Neural progenitor cell (in vitro differentiated cells): Measurements from ENCODE around the gene COPS8. TPM values are rescaled to one million over a fixed set of nuclear protein-coding genes. Genes with fewer than 3 reads are reported as not detected.

Experiments
- DNase-seq: peaks from one replicate; pipeline ENCODE4 v3.0.0-alpha.2; 2016; ENCODE audit warnings: low spot score
- H2AFZ ChIP-seq: fragments of 200-600 bp; sonication (generic); replicated peaks from 2 replicates; pipeline ENCODE4 v1.6.1; 2016; ENCODE audit warnings: antibody characterized with exemption
- H3F3A ChIP-seq: fragments of 200-600 bp; sonication (generic); 2 replicates; pipeline ENCODE4 v1.6.1; 2016; ENCODE audit warnings: antibody characterized with exemption, low read depth
- H3K27ac ChIP-seq: fragments of 200-600 bp; sonication (generic); 2 replicates; pipeline ENCODE4 v1.5.1; 2016; ENCODE audit warnings: mild to moderate bottlenecking
- H3K27me3 ChIP-seq: fragments of 200-600 bp; sonication (generic); 2 replicates; pipeline ENCODE4 v1.6.1; 2016; ENCODE audit warnings: mild to moderate bottlenecking, moderate library complexity
- H3K36me3 ChIP-seq: fragments of 200-600 bp; sonication (generic); 2 replicates; pipeline ENCODE4 v1.5.1; 2016
- H3K4me1 ChIP-seq: fragments of 200-600 bp; sonication (generic); 2 replicates; pipeline ENCODE4 v1.6.1; 2016; ENCODE audit warnings: mixed run types
- H3K4me2 ChIP-seq: fragments of 200-600 bp; sonication (generic); 2 replicates; pipeline ENCODE4 v1.6.1; 2016
- H3K4me3 ChIP-seq: fragments of 200-600 bp; sonication (generic); 2 replicates; pipeline ENCODE4 v1.5.1; 2016
- H3K79me2 ChIP-seq: fragments of 200-600 bp; sonication (generic); 2 replicates; pipeline ENCODE4 v1.6.1; 2016; ENCODE audit warnings: low read depth
- H3K9ac ChIP-seq: fragments of 200-600 bp; sonication (generic); 2 replicates; pipeline ENCODE4 v1.6.1; 2016
- H3K9me3 ChIP-seq: fragments of 200-600 bp; sonication (generic); 2 replicates; pipeline ENCODE4 v1.5.1; 2016; ENCODE audit warnings: low read depth
- H4K20me1 ChIP-seq: fragments of 200-600 bp; sonication (generic); 2 replicates; pipeline ENCODE4 v1.6.1; 2016; ENCODE audit warnings: low read depth
- H3K27ac Mint-ChIP-seq: 3 replicates; pipeline ENCODE4 v1.8.0; 2021; ENCODE audit warnings: mixed read lengths
- H3K27me3 Mint-ChIP-seq: 2 replicates; pipeline ENCODE4 v1.8.0; 2022; ENCODE audit warnings: low read depth, mild to moderate bottlenecking, inconsistent platforms, moderate library complexity, mixed read lengths; ENCODE audit not compliant: insufficient read depth
- H3K36me3 Mint-ChIP-seq: 3 replicates; pipeline ENCODE4 v1.8.0; 2021; ENCODE audit warnings: mixed read lengths
- H3K4me1 Mint-ChIP-seq: 3 replicates; pipeline ENCODE4 v1.8.0; 2021; ENCODE audit warnings: mixed read lengths
- H3K4me3 Mint-ChIP-seq: 3 replicates; pipeline ENCODE4 v1.8.0; 2021; ENCODE audit warnings: mild to moderate bottlenecking, moderate library complexity, mixed read lengths
- H3K9me3 Mint-ChIP-seq: 3 replicates; pipeline ENCODE4 v1.8.0; 2020; ENCODE audit warnings: mixed read lengths
- EZH2 ChIP-seq: fragments of 200-600 bp; sonication (generic); IDR thresholded peaks from 2 replicates; pipeline ENCODE4 v1.6.1; 2017; ENCODE audit warnings: antibody characterized with exemption, mild to moderate bottlenecking, moderate library complexity
- EZH2phosphoT487 ChIP-seq: fragments of 200-600 bp; sonication (generic); IDR thresholded peaks from 2 replicates; pipeline ENCODE4 v1.6.1; 2017; ENCODE audit warnings: antibody characterized with exemption
- total RNA-seq: library from RNA; depleted of rRNA; stranded (reverse); fragments of >200 nt; gene quantifications from 2 replicates; pipeline ENCODE4 v1.2.3, GENCODE V29; 2015; ENCODE audit warnings: low replicate concordance
- TF ChIP-seq, protein P1 (sequence below): fragments of 200-600 bp; sonication (generic); IDR thresholded peaks from 2 replicates; pipeline ENCODE4 v1.5.1; 2017; ENCODE audit warnings: antibody characterized with exemption, mild to moderate bottlenecking

Gene COPS8
- 196 and 267 TPM in 2 replicates for total RNA-seq

DNA sequence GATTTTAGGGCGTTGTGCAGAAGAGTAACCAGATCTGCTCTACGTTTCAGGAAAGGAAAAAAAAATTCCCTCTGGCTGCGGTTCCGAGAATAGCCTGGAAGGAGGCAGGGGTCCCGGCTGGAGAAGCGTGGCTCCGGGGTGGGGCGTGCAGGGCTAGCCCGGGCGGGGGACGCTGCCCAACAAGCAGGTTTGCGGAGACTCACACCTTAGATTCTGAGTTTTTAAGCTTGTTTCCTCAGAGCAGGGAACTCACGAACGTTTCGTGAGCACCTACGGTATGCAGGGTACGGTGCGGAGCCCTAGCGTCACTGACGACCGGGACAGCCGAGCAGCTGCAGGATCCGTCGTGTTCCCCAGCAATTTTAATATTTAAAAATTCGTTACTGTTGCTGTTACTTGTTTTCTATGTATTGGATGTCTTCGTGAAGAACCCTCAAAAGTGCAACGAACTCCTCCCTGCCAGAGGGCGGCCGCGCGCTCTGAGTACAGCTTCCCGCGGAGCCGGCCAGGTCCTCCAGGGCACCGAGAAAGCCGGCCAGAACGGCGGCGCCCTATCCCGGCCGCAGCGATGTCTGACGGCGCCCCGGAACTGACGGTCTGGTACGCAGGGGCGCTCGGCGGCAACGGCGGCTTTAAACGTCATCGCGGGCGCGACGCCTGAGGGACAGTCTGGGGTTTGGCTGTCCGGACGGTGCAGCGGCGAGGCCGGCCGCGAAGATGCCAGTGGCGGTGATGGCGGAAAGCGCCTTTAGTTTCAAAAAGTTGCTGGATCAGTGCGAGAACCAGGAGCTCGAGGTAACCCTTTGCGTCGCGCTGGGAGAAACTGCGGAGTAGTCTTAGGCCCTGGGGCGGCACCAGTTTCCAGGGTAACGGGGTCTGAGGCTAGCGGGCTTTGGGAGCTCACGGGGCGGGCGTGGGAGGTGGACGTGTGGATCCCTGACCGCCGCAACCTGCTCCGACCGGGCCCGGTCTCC, at the start of gene COPS8:
Gene COPS8 (plus strand): TSS at position 642 of the 974 bp plus-strand sequence. CDS start 76 bp downstream, at position 718.
- Mint-ChIP-seq H3K36me3 (peaks cover 2% of the 10 kb centered on the region), H3K9me3 (peaks cover 2% of the 10 kb centered on the region), H3K27me3 (peaks cover 2% of the 10 kb centered on the region), H3K27ac (peak within 1 kb of the TSS; percentile 97), H3K4me3 (peak within 1 kb of the TSS; percentile 99), H3K4me1 (peaks cover 17% of the 10 kb centered on the region)
- H3K9ac ChIP-seq = peak within 1 kb of the TSS; percentile 86
- DNase-seq = peak; percentile 97
- H3K36me3 ChIP-seq = no peaks in the 10 kb centered on the region
- no peaks in the 10 kb centered on the region for H3K9me3 ChIP-seq
- H3K4me3 ChIP-seq = peak within 1 kb of the TSS; percentile 82
- H3K27me3 ChIP-seq = no peaks in the 10 kb centered on the region
- peak within 1 kb of the TSS; percentile 97 for H2AFZ ChIP-seq
- H3K4me2 ChIP-seq = peak within 1 kb of the TSS; percentile 87
- TF ChIP-seq EZH2phosphoT487 (no peak), EZH2 (no peak)
- TF ChIP-seq, protein P1, sequence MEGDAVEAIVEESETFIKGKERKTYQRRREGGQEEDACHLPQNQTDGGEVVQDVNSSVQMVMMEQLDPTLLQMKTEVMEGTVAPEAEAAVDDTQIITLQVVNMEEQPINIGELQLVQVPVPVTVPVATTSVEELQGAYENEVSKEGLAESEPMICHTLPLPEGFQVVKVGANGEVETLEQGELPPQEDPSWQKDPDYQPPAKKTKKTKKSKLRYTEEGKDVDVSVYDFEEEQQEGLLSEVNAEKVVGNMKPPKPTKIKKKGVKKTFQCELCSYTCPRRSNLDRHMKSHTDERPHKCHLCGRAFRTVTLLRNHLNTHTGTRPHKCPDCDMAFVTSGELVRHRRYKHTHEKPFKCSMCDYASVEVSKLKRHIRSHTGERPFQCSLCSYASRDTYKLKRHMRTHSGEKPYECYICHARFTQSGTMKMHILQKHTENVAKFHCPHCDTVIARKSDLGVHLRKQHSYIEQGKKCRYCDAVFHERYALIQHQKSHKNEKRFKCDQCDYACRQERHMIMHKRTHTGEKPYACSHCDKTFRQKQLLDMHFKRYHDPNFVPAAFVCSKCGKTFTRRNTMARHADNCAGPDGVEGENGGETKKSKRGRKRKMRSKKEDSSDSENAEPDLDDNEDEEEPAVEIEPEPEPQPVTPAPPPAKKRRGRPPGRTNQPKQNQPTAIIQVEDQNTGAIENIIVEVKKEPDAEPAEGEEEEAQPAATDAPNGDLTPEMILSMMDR = peak; percentile 36
- no peak within 1 kb of the TSS for H3K27ac ChIP-seq
- H3K79me2 ChIP-seq = peaks cover 46% of the 10 kb centered on the region
- H4K20me1 ChIP-seq = peaks cover 3% of the 10 kb centered on the region
- H3K4me1 ChIP-seq = peaks cover 14% of the 10 kb centered on the region
- H3F3A ChIP-seq = no peaks in the 10 kb centered on the region

DNA sequence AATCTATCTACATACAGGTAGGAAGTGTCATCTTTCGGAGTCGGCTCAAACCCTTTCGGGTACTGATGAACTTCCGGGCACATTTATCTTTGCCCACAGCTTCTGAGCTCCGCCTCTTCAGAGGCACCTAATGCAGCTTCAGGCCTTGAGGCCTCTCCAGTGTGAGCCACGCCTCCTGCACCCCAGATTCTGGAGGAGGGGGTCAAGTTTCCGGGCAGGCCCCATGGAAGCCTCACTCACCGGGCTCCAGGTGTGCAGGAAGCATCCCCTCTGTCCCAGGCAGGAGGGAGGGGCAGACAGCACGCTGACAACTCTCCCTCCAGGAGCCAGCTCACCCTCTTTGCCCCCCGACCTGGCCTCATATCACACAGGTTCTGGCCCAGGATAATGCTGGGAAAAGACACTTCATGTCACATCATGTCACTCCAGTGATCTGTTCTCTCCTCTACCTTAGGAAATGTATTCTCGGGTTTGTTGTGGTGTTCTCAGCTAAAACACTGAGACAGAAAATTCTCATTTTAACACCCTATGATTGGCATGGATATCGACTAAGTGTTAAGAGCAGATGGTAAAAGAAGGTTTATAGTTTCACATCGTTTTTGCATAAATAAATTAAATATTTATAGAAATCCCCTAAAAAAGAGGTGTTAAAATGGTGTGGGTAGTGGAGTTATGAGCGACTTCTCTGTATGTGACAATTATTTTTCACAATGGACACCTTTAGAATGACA, 46.2 kb upstream of the COPS8 start:
- no peaks in the 10 kb centered on the region for H3K9me3 Mint-ChIP-seq

DNA sequence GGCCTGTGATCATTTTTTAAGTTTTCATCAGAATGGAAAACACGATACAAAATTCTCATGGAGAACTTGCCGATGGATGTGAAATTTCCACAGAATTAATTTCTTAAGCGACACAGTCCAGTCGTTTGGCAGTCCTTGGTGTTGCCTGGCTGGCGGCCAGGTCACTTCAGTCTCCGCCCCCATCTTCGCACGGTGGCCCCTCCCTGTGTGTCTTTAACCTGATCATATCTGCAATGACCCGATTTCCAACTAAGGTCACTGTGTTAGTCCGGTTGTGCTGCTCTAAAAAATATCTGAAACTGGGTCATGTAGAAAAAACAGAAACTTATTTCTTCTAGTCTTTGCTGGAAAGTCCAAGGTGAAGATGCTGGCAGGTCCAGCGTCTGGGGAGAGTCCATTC, 44.5 kb upstream of the COPS8 start:
- H3K27ac ChIP-seq = no peak overlapping the region
- H3K27me3 ChIP-seq = no peaks in the 10 kb centered on the region
- Mint-ChIP-seq H3K9me3 (no peaks in the 10 kb centered on the region), H3K27me3 (peaks cover 3% of the 10 kb centered on the region), H3K36me3 (no peaks in the 10 kb centered on the region), H3K27ac (no peak overlapping the region), H3K4me1 (peaks cover 16% of the 10 kb centered on the region), H3K4me3 (no peak overlapping the region)
- H3K36me3 ChIP-seq = no peaks in the 10 kb centered on the region
- no peak overlapping the region for H3K4me3 ChIP-seq
- H2AFZ ChIP-seq = no peak overlapping the region
- peaks cover 22% of the 10 kb centered on the region for H3K4me1 ChIP-seq
- no peaks in the 10 kb centered on the region for H3K79me2 ChIP-seq
- H3F3A ChIP-seq = peaks cover 8% of the 10 kb centered on the region
- no peaks in the 10 kb centered on the region for H3K9me3 ChIP-seq
- DNase-seq = no peak
- TF ChIP-seq, protein P1 = no peak
- TF ChIP-seq EZH2 = no peak
- no peak for TF ChIP-seq EZH2phosphoT487
- no peak overlapping the region for H3K9ac ChIP-seq
- H3K4me2 ChIP-seq = no peak overlapping the region
- H4K20me1 ChIP-seq = no peaks in the 10 kb centered on the region

More for the DNA sequence above, 46.2 kb upstream of the COPS8 start:
- TF ChIP-seq EZH2phosphoT487 (no peak), EZH2 (no peak)
- TF ChIP-seq, protein P1 = no peak
- Mint-ChIP-seq H3K4me3 (no peak overlapping the region), H3K27me3 (peaks cover 3% of the 10 kb centered on the region), H3K4me1 (peaks cover 18% of the 10 kb centered on the region), H3K36me3 (no peaks in the 10 kb centered on the region), H3K27ac (peak overlapping the region; percentile 3)
- no peak overlapping the region for H3K4me3 ChIP-seq
- no peak overlapping the region for H3K27ac ChIP-seq
- H3K9ac ChIP-seq = no peak overlapping the region
- H3K4me2 ChIP-seq = no peak overlapping the region
- peaks cover 8% of the 10 kb centered on the region for H3F3A ChIP-seq
- no peaks in the 10 kb centered on the region for H3K36me3 ChIP-seq
- no peaks in the 10 kb centered on the region for H4K20me1 ChIP-seq
- no peaks in the 10 kb centered on the region for H3K79me2 ChIP-seq
- H3K9me3 ChIP-seq = no peaks in the 10 kb centered on the region
- peaks cover 21% of the 10 kb centered on the region for H3K4me1 ChIP-seq
- DNase-seq = no peak
- no peaks in the 10 kb centered on the region for H3K27me3 ChIP-seq
- no peak overlapping the region for H2AFZ ChIP-seq
